IMR-90 (cell line): ENCODE results near the gene SPARC. TPM values are rescaled to one million over a fixed set of nuclear protein-coding genes. Genes with fewer than 3 reads are reported as not detected.

ENCODE experiments used
- ATAC-seq: fragments of 200-7000 bp; cut with Tn5 transposase; 2 replicates; pipeline ENCODE4 v1.9.1; 2020; ENCODE audit warnings: low read depth, mild to moderate bottlenecking, moderate library complexity
- BruUV-seq: library from RNA; stranded (reverse); fragments of 400-500 nt; replicated peaks from 2 replicates; lab custom pipeline; 2021; lab: Mats Ljungman, UMichigan
- CTCF ChIA-PET: fragments of 300-600 bp; formaldehyde crosslinking; extraction: SDS; loops from one replicate; lab custom pipeline; 2021; ENCODE audit warnings: antibody characterized with exemption; lab: Yijun Ruan, JAX
- POLR2A ChIA-PET: fragments of 300-600 bp; sonication (Branson Sonifier 250); formaldehyde crosslinking; loops from one replicate; lab custom pipeline; 2022; ENCODE audit warnings: antibody characterized with exemption; ENCODE audit not compliant: unreplicated experiment; lab: Charles Lee
- DNase-seq: peaks from one replicate; pipeline ENCODE4 v3.0.0; 2013
- H2AFZ ChIP-seq: replicated peaks from 2 replicates; pipeline ENCODE3; 2013; ENCODE audit warnings: low read length, mild to moderate bottlenecking; ENCODE audit not compliant: poor library complexity
- H2AK5ac ChIP-seq: 2 replicates; pipeline ENCODE4 v1.6.1; 2013; ENCODE audit warnings: low read depth, low read length, inconsistent platforms
- H2AK9ac ChIP-seq: replicated peaks from 2 replicates; pipeline ENCODE3; 2013; ENCODE audit warnings: mild to moderate bottlenecking, low read depth, low read length, moderate library complexity; ENCODE audit not compliant: poor library complexity
- H2BK120ac ChIP-seq: 2 replicates; pipeline ENCODE4 v1.6.1; 2013; ENCODE audit warnings: low read depth, low read length, inconsistent platforms
- H2BK15ac ChIP-seq: 3 replicates; pipeline ENCODE4 v1.6.1; 2013; ENCODE audit warnings: low read depth, low read length, inconsistent platforms
- H2BK20ac ChIP-seq: 2 replicates; pipeline ENCODE4 v1.6.1; 2013; ENCODE audit warnings: low read depth, mild to moderate bottlenecking, inconsistent platforms, low read length, moderate library complexity
- H2BK5ac ChIP-seq: 2 replicates; pipeline ENCODE4 v1.6.1; 2013; ENCODE audit warnings: mild to moderate bottlenecking, low read depth, low read length, inconsistent platforms; ENCODE audit not compliant: poor library complexity, severe bottlenecking
- H3K14ac ChIP-seq: replicated peaks from 2 replicates; pipeline ENCODE4 v1.6.1; 2013; ENCODE audit warnings: low read depth, low read length, inconsistent platforms
- H3K18ac ChIP-seq: 2 replicates; pipeline ENCODE4 v1.6.1; 2013; ENCODE audit warnings: low read depth, low read length, control low read depth
- H3K23ac ChIP-seq: 2 replicates; pipeline ENCODE4 v1.6.1; 2013; ENCODE audit warnings: low read depth, low read length, inconsistent platforms
- H3K27ac ChIP-seq: 2 replicates; pipeline ENCODE4 v1.5.1; 2013; ENCODE audit warnings: mild to moderate bottlenecking, control low read depth, low read length; ENCODE audit not compliant: insufficient read depth
- H3K27me3 ChIP-seq: 2 replicates; pipeline ENCODE4 v1.6.1; 2013; ENCODE audit warnings: low read length; ENCODE audit not compliant: control insufficient read depth, insufficient read depth
- H3K36me3 ChIP-seq: 2 replicates; pipeline ENCODE4 v1.6.1; 2013; ENCODE audit warnings: low read length, mixed read lengths; ENCODE audit not compliant: control insufficient read depth, insufficient read depth
- H3K4ac ChIP-seq: 2 replicates; pipeline ENCODE4 v1.6.1; 2013; ENCODE audit warnings: low read depth, low read length, inconsistent platforms
- H3K4me1 ChIP-seq: 2 replicates; pipeline ENCODE4 v1.6.1; 2013; ENCODE audit warnings: low read length, mixed read lengths; ENCODE audit not compliant: control insufficient read depth, insufficient read depth
- H3K4me2 ChIP-seq: 2 replicates; pipeline ENCODE4 v1.6.1; 2013; ENCODE audit warnings: low read depth, mild to moderate bottlenecking, control low read depth, low read length, moderate library complexity
- H3K4me3 ChIP-seq: 2 replicates; pipeline ENCODE4 v1.5.1; 2013; ENCODE audit warnings: low read depth, mild to moderate bottlenecking, control low read depth, low read length, moderate library complexity; ENCODE audit not compliant: insufficient read depth
- H3K56ac ChIP-seq: 2 replicates; pipeline ENCODE4 v1.6.1; 2013; ENCODE audit warnings: low read length, inconsistent platforms; ENCODE audit not compliant: insufficient read depth; ENCODE audit errors: extremely low read depth
- H3K79me1 ChIP-seq, 2 experiments: 2 replicates each; pipeline ENCODE4 v1.6.1; 2013; ENCODE audit warnings: low read length in 2 of 2, inconsistent platforms in 1 of 2, low read depth in 1 of 2
- H3K9ac ChIP-seq: 2 replicates; pipeline ENCODE4 v1.6.1; 2013; ENCODE audit warnings: low read depth, low read length, control low read depth
- H3K9me1 ChIP-seq: 2 replicates; pipeline ENCODE4 v1.6.1; 2013; ENCODE audit warnings: low read length, inconsistent platforms; ENCODE audit not compliant: insufficient read depth
- H3K9me3 ChIP-seq: 2 replicates; pipeline ENCODE4 v1.6.1; 2013; ENCODE audit warnings: low read length; ENCODE audit not compliant: control insufficient read depth, insufficient read depth
- H4K20me1 ChIP-seq: 2 replicates; pipeline ENCODE4 v1.6.1; 2013; ENCODE audit warnings: low read length, inconsistent platforms; ENCODE audit not compliant: insufficient read depth
- H4K5ac ChIP-seq: 2 replicates; pipeline ENCODE4 v1.6.1; 2013; ENCODE audit warnings: mild to moderate bottlenecking, low read depth, low read length, control low read depth
- H4K8ac ChIP-seq, 2 experiments: 2 replicates each; pipeline ENCODE4 v1.6.1; 2013; ENCODE audit warnings: low read depth in 2 of 2, low read length in 2 of 2, control low read depth in 1 of 2, inconsistent platforms in 1 of 2
- H4K91ac ChIP-seq: 2 replicates; pipeline ENCODE4 v1.6.1; 2013; ENCODE audit warnings: low read depth, low read length, inconsistent platforms; ENCODE audit not compliant: insufficient read depth
- MAZ ChIP-seq: IDR thresholded peaks from 2 replicates; pipeline ENCODE4 v1.6.1; 2012; ENCODE audit warnings: low read depth, mild to moderate bottlenecking, low read length, improper control_type of control experiment, moderate library complexity, borderline replicate concordance
- MXI1 ChIP-seq: IDR thresholded peaks from 2 replicates; pipeline ENCODE4 v1.6.1; 2012; ENCODE audit warnings: low read depth, mild to moderate bottlenecking, low read length, moderate library complexity, borderline replicate concordance
- NFE2L2 ChIP-seq: fragments of 150-350 bp; IDR thresholded peaks from 2 replicates; pipeline ENCODE4 v1.6.1; 2016; ENCODE audit warnings: low read depth, mild to moderate bottlenecking, low read length
- RFX5 ChIP-seq: IDR thresholded peaks from 2 replicates; pipeline ENCODE4 v1.8.0; 2012; ENCODE audit warnings: low read depth, mild to moderate bottlenecking, low read length, moderate library complexity
- USF2 ChIP-seq: fragments of 150-350 bp; IDR thresholded peaks from 2 replicates; pipeline ENCODE4 v1.6.1; 2017; ENCODE audit warnings: mild to moderate bottlenecking, antibody characterized with exemption, low read length, low read depth
- WGBS, 2 experiments: methylation state at CpG; one replicate each; pipeline versions ENCODE4 v1.1.5 to v1.1.7; 2013; ENCODE audit warnings: missing lambda C conversion rate in 2 of 2; ENCODE audit not compliant: insufficient read length in 1 of 2; ENCODE audit errors: extremely low coverage in 2 of 2; 5-methylcytosine and 5-hydroxymethylcytosine counted together
- dilution Hi-C: fragments of 300-500 bp; cut with HindIII; formaldehyde crosslinking; loops from one replicate; pipeline ENCODE4 v1.14.3; 2018; ENCODE audit warnings: low sequenced_read_pairs; ENCODE audit not compliant: unreplicated experiment
- in situ Hi-C: fragments of 300-500 bp; cut with MboI; formaldehyde crosslinking; loops from 3 replicates; pipeline ENCODE4 v1.14.3; 2019; ENCODE audit warnings: low sequenced_read_pairs, inconsistent platforms, mixed read lengths
- intact Hi-C: fragments of 100-400 bp; cut with micrococcal nuclease; formaldehyde crosslinking; loops from 2 replicates; pipeline ENCODE4 v1.10.0; 2022
- polyA plus RNA-seq, 3 experiments: library from polyadenylated mRNA; depleted of rRNA; stranded (reverse); fragments of >200 nt; gene quantifications; 2 replicates each; pipeline ENCODE4 v1.2.3, GENCODE V29; 2012; ENCODE audit warnings: low replicate concordance in 1 of 3
- total RNA-seq: library from RNA; depleted of rRNA; stranded (reverse); fragments of >200 nt; gene quantifications from 2 replicates; pipeline ENCODE4 v1.2.3, GENCODE V29; 2012

SPARC gene
- total and polyA plus RNA-seq, 2 of the 4 experiments (the other 2 are of a cell fraction), result 1,186 to 4,692 TPM

GRCh38 chr5:151677776-151678545 lies 8.8 kb downstream of the SPARC start:
- H3K9ac ChIP-seq, result peak overlapping the region; percentile 45; the same call in 1 of the 2 replicates
- no peaks in the 10 kb centered on the region for H3K27me3 ChIP-seq
- H2AK5ac ChIP-seq, result no peak overlapping the region; the same call in 1 of the 2 replicates
- peaks cover 61% of the 10 kb centered on the region for H3K4me1 ChIP-seq
- H3K9me1 ChIP-seq, result peaks cover 44% of the 10 kb centered on the region
- no peak overlapping the region for H4K91ac ChIP-seq
- H2BK120ac ChIP-seq, result no peak overlapping the region
- H2BK15ac ChIP-seq, result no peak overlapping the region
- 0 out of 2 replicates have a peak overlapping the region, but pooled peaks have one; percentile 11 for H3K4ac ChIP-seq
- intact Hi-C loops, result no loop called here
- H2BK20ac ChIP-seq, result no peak overlapping the region
- 50% methylated on average over 2 of the region's 6 CpGs; no CpG with 5 or more reads in 1 of the 2 experiments for WGBS, 2 experiments
- peak overlapping the region; percentile 87 for H3K4me2 ChIP-seq
- dilution Hi-C loops, result no loop called here
- H3K56ac ChIP-seq, result no peak overlapping the region
- no peak overlapping the region for H4K5ac ChIP-seq
- peak overlapping the region; percentile 51 for H3K14ac ChIP-seq
- ChIA-PET CTCF (interaction anchor here (0.5 to 3.7 kb wide), 3 partner anchors 17 to 63 kb away, joined by 3 to 13 read pairs (median 5); no protein-coding TSS in a partner anchor), POLR2A (interaction anchor here (0.6 to 1.0 kb wide), 2 partner anchors 12 to 17 kb away, joined by 4 to 8 read pairs; no protein-coding TSS in a partner anchor)
- no peak for TF ChIP-seq NFE2L2
- peak; percentile 28; the same call in 1 of the 2 replicates for TF ChIP-seq MAZ
- 0 out of 2 replicates have a peak, but pooled peaks have one; percentile 11 for TF ChIP-seq MXI1
- TF ChIP-seq RFX5, result no peak
- TF ChIP-seq USF2, result no peak
- H2AFZ ChIP-seq, result no peak overlapping the region
- peak overlapping the region; percentile 75 for H3K23ac ChIP-seq
- H3K9me3 ChIP-seq, result no peaks in the 10 kb centered on the region
- H2BK5ac ChIP-seq, result peak overlapping the region; percentile 89
- no TSS peak for BruUV-seq
- ATAC-seq (peak; percentile 15), DNase-seq (peak; percentile 68)
- H3K36me3 ChIP-seq, result peaks cover 71% of the 10 kb centered on the region
- no peak overlapping the region for H4K8ac ChIP-seq
- peaks cover 100% of the 10 kb centered on the region for H4K20me1 ChIP-seq
- in situ Hi-C loops, result no loop called here
- peaks cover 21 to 73% of the 10 kb centered on the region in 2 experiments; a peak in 3 of 4 replicates for H3K79me1 ChIP-seq
- H3K18ac ChIP-seq, result peak overlapping the region; percentile 18; the same call in 1 of the 2 replicates
- H3K4me3 ChIP-seq, result no peak overlapping the region
- peak overlapping the region; percentile 79; the same call in 1 of the 2 replicates for H3K27ac ChIP-seq
- no peak overlapping the region for H2AK9ac ChIP-seq
